Measurements from ENCODE around the gene FBXL3.

DNA sequence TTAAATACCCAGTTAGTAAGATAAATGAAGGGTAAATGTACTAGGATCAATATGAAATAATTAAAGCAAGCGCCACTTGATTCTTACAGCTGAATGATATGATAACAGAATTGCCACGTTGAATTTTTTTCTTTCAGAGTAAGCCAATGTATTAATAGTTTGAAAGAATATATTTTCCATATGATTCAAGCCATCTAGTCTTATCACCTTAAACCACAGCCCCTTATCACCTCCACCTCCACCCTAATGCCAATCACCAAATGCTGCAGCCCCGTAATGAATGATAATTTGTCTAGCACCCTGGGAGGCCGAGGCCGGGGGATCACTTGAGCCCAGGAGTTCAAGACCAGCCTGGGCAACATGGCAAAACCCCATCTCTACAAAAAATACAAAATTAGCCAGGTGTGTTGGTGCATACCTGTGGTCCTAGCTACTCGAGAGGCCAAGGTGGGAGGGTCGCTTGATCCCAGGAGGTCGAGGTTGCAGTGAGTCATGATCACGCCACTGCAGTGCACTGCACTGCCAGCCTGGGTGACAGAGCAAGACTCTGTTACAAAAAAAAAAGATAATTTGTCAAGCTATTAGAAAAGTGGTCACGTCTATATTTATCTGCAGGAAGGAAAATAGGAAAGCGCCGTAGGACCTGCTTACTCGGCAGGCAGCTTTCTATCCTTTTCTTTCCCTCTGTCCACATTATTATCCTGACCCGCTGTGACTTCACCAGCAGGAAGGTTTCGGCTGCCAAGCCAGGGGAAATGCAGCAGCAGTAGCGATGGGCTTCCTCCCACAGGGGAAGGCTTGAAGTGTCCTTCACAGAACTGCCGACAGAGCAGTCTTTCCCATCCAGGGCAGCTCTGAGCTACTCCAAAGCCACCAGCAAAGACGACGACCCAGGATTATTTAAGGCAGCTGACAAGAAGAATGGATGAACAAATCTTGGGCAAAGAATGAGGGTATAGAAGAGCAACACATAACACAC lies 54.8 kb downstream of the FBXL3 start:
- TF ChIP-seq, protein P1, sequence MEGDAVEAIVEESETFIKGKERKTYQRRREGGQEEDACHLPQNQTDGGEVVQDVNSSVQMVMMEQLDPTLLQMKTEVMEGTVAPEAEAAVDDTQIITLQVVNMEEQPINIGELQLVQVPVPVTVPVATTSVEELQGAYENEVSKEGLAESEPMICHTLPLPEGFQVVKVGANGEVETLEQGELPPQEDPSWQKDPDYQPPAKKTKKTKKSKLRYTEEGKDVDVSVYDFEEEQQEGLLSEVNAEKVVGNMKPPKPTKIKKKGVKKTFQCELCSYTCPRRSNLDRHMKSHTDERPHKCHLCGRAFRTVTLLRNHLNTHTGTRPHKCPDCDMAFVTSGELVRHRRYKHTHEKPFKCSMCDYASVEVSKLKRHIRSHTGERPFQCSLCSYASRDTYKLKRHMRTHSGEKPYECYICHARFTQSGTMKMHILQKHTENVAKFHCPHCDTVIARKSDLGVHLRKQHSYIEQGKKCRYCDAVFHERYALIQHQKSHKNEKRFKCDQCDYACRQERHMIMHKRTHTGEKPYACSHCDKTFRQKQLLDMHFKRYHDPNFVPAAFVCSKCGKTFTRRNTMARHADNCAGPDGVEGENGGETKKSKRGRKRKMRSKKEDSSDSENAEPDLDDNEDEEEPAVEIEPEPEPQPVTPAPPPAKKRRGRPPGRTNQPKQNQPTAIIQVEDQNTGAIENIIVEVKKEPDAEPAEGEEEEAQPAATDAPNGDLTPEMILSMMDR (IDR thresholded peaks at IDR 0.05), result no peak
- no peak for TF ChIP-seq POLR2A (IDR thresholded peaks at IDR 0.05)

Measured in thyroid gland (tissue), 4 donors.